HCT116 (cell line): ENCODE data around the gene GATAD2B.
"Not testable (repeated sequence)": the region's sequence is repeated elsewhere in the genome, so short reads cannot be mapped to it uniquely, and the experiment has no call there.

Experiments used
- CEBPB ChIP-seq: IDR thresholded peaks from 2 replicates; pipeline ENCODE4 v1.6.1; 2012; ENCODE audit warnings: low read depth
- CTCF ChIP-seq, 3 experiments: fragments of 200-600 bp in 1 of 3; sonication (generic) in 1 of 3; IDR thresholded peaks in 2 of 3; conservative IDR thresholded peaks in 1 of 3; 2 replicates each; pipeline ENCODE4 v1.5.1; 2012 to 2017; ENCODE audit warnings: low read depth in 2 of 3, low read length in 2 of 3, antibody characterized with exemption in 1 of 3, borderline replicate concordance in 1 of 3, control low read depth in 1 of 3, mild to moderate bottlenecking in 1 of 3, mixed read lengths in 1 of 3, mixed run types in 1 of 3, moderate library complexity in 1 of 3; ENCODE audit not compliant: insufficient read depth in 1 of 3
- EZH2 ChIP-seq: fragments of 200-600 bp; sonication (generic); IDR thresholded peaks from 2 replicates; pipeline ENCODE4 v1.6.1; 2017; ENCODE audit warnings: antibody characterized with exemption, mixed run types
- EZH2phosphoT487 ChIP-seq: fragments of 200-600 bp; IDR thresholded peaks from 2 replicates; pipeline ENCODE4 v1.6.1; 2018; ENCODE audit warnings: antibody characterized with exemption, borderline replicate concordance
- JUND ChIP-seq: IDR thresholded peaks from 2 replicates; pipeline ENCODE4 v1.6.1; 2012
- MAX ChIP-seq: IDR thresholded peaks from 2 replicates; pipeline ENCODE4 v1.6.1; 2012
- POLR2A ChIP-seq: IDR thresholded peaks from 2 replicates; pipeline ENCODE4 v1.7.0; 2011; ENCODE audit warnings: borderline replicate concordance; ENCODE audit not compliant: insufficient read depth, insufficient read length; ENCODE audit errors: extremely low read depth
- POLR2AphosphoS5 ChIP-seq: IDR thresholded peaks from 2 replicates; pipeline ENCODE4 v1.6.1; 2011; ENCODE audit warnings: mild to moderate bottlenecking, low read depth, low read length, moderate library complexity

- not testable (repeated sequence) for TF ChIP-seq CTCF (IDR thresholded peaks at IDR 0.05 in 2 of 3, conservative IDR thresholded peaks at IDR 0.05 in 1 of 3; ENCODE audit: borderline replicate concordance in 1 of 3, insufficient read depth in 1 of 3, low read depth in 2 of 3, low read length in 2 of 3); CEBPB; EZH2phosphoT487; MAX; EZH2; POLR2AphosphoS5; POLR2A; JUND
Observed at GRCh38 chr1:153910560-153910959, 12.2 kb downstream of the GATAD2B start.
